NOMO-1 treated with dmso at 0.1 percent for 144 hours (cell line): ENCODE measurements around the gene PLCB2.
A peak's percentile ranks its signal among the peaks of the same experiment; 100 is the strongest.

Experiments
- DNase-seq: peaks from one replicate; lab custom pipeline; 2025; ENCODE audit not compliant: unreplicated experiment; lab: John Stamatoyannopoulos, UW

The PLCB2 gene

GRCh38 chr15:40328176-40328575 is 20.4 kb upstream of the PLCB2 start:
- DNase-seq: no peak

GRCh38 chr15:40327457-40327856 is 19.7 kb upstream of the PLCB2 start:
- no peak for DNase-seq

- DNase-seq: peak; percentile 14
These were observed 18.0 kb upstream of the PLCB2 start for GRCh38 chr15:40325700-40326099.

- no peak for DNase-seq
These were observed 17.5 kb upstream of the PLCB2 start for GRCh38 chr15:40325188-40325587.

- DNase-seq: no peak
These were observed 16.5 kb upstream of the PLCB2 start for GRCh38 chr15:40323953-40324937.

GRCh38 chr15:40323239-40323952 is 15.7 kb upstream of the PLCB2 start, which contains the start of gene INAFM2:
INAFM2 (plus strand) TSS chr15:40323692; CDS start chr15:40324056, 364 bp downstream.
- peak; percentile 96 for DNase-seq

DNA sequence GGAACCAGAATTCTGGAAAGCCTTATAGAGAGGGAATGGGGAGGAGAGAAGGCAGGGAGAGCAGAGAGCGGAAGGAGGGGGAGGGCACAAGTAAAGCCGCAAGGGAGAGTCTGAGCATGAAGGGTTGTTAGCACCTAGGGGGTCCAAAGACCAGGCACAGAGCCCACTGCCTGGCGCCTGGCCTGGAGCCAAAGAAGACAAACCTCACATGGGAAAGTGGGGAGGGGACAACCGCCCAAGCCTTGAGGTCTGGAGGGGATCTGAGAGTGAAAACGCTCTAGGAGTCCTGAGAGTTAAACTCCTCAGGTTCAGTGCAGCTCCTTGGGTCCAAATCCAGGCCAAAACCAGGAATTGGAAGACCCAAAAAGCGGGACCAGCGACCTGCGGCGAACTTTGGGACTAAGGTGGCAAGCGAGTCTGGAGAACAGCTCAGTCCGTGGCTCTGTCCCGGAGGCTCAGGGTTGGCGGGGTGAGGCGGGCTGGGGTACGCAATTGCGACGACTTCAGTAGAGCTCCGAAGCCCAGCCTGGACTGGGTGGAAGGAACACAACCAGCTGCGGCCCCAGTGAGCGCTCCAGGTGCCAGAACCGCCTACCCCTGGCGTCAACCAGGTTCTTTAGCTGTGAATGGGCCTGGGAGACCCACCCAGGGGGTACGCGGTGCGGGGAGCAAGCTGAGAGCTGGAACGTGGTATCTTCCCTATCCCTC is 14.9 kb upstream of the PLCB2 start:
- DNase-seq: no peak

DNA sequence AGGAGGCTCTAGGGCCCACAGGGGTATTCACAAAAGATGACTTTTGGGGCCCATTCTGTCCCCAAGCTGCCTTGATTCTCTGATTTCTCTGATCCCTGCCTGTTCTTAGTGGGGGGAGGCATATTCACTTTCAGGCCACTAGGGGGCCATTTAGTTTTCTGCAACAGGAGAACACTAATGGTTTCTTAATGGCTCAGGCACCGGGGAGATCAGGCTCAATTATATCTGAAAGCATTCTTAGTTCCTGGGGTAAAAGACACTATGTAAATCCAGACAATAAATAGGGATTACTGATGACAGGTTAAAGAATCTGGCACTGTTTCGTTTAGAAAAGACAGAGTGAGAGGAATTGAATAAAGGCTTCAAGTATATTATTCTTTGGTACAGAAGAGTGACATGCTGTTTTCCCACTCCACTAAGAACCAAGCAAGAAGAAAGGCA is 13.2 kb upstream of the PLCB2 start:
- DNase-seq: peak; percentile 11

- DNase-seq: no peak
These were observed 12.7 kb upstream of the PLCB2 start for GRCh38 chr15:40320409-40320808.

GRCh38 chr15:40317580-40317979 is 9.8 kb upstream of the PLCB2 start:
- DNase-seq: no peak

GRCh38 chr15:40316931-40317330 is 9.2 kb upstream of the PLCB2 start:
- DNase-seq: no peak

- DNase-seq: no peak
These were observed 7.1 kb upstream of the PLCB2 start for GRCh38 chr15:40314723-40315276.

- peak; percentile 38 for DNase-seq
These were observed 6.0 kb upstream of the PLCB2 start for GRCh38 chr15:40313531-40314398.

GRCh38 chr15:40312370-40313158 is 4.8 kb upstream of the PLCB2 start:
- DNase-seq: no peak

DNA sequence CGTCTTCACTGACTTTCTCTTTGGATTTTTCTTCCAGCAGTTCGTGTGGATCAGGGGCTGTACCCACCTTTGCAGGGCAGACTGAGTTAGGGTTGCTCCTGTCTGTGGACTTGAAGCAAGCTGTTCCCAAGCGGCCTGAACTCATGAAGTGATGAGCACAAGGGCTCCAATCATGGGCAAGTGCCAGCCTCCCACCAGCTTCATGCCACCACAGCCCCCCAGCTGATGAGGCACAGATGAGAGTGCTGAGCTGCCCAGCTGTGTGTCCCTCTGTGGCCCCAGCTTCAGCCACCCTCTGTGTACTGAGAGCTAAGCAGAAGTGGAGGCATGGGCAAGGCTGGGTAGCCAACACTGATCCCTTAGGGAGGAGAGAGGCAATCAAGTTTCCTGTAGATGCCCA is 3.3 kb upstream of the PLCB2 start:
- no peak for DNase-seq

DNA sequence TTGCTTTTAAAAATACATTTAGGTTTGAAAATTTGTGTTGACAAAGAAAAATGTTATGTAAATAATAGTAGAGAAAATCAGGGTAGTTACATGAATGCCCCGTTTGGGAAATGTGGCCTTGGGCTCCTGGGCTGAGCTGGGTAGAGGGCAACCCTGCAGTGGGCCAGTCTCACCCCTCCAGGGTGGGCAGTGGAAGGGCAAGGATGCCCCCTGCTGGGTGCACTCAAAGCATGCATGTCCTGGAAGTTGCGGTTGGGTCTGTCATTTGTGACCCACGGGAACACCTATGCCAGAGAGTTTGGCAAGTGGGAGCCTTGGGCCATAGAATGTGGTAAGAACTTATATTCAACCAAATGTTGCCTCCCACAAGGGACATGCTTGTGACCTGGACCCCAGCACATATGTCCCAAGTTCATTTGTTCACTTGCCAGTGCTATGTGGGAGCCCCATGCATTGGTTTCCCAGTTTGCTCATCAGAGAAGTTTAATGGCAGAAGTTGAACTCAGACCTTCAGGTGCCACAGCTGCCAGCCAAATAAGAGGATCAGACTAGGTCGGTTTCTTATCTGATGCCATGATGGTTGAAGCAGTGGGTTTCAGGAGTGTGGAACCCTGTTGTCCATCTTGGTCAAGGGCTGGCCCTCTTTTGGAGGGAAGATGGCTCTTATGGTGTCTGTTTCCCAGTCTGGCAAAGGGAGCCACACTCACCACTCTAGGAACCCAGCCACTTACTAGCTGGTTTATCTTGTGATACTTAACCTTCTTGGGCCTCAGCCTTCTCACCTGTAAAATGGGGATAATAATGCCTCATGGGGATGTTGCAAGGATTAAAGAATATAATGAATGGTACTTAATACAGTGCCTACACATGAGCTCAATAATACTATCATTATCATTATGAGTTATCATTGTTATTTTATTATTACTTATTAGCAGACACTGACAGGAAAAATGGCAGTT is 2.5 kb upstream of the PLCB2 start:
- DNase-seq: peak; percentile 38

- no peak for DNase-seq
These were observed 1.7 kb upstream of the PLCB2 start for GRCh38 chr15:40309344-40309862.

GRCh38 chr15:40306908-40307307 is 827 bp downstream of the PLCB2 start:
- DNase-seq: no peak
